CD14-positive monocyte (primary cell): ENCODE results near the gene NEK7. TPM values are rescaled to one million over a fixed set of nuclear protein-coding genes. Genes with fewer than 3 reads are reported as not detected.

Experiments
- DNase-seq, 3 donors: peaks; one replicate each; pipeline ENCODE4 v3.0.0-alpha.2; 2011 to 2022
- H2AFZ ChIP-seq: 2 replicates; pipeline ENCODE4 v1.6.0; 2012; ENCODE audit warnings: mild to moderate bottlenecking, low read depth, low read length, inconsistent platforms; ENCODE audit not compliant: insufficient read depth, poor library complexity, severe bottlenecking
- H3K27ac ChIP-seq, 2 donors: 1 replicate in 1 of 2; 2 replicates in 1 of 2; pipeline ENCODE4 v1.5.1; 2012 to 2013; ENCODE audit warnings: low read length in 2 of 2, control low read depth in 1 of 2, inconsistent platforms in 1 of 2, low read depth in 1 of 2, mild to moderate bottlenecking in 1 of 2
- H3K27me3 ChIP-seq, 2 donors: one replicate each; pipeline versions ENCODE4 v1.6.0 to v1.6.1; 2011 to 2013; ENCODE audit warnings: low read length in 2 of 2; ENCODE audit not compliant: control insufficient read depth in 2 of 2, insufficient read depth in 2 of 2
- H3K36me3 ChIP-seq, 2 donors: replicated peaks in 1 of 2; 1 replicate in 1 of 2; 2 replicates in 1 of 2; pipeline versions ENCODE4 v1.5.1 to v1.6.1; 2012 to 2013; ENCODE audit warnings: low read length in 2 of 2, control low read depth in 1 of 2, inconsistent platforms in 1 of 2, mild to moderate bottlenecking in 1 of 2; ENCODE audit not compliant: insufficient read depth in 2 of 2, control insufficient read depth in 1 of 2
- H3K4me1 ChIP-seq, 2 donors: 1 replicate in 1 of 2; 2 replicates in 1 of 2; pipeline versions ENCODE4 v1.5.1 to v1.6.1; 2012 to 2013; ENCODE audit warnings: low read length in 2 of 2, control low read depth in 1 of 2, inconsistent platforms in 1 of 2, mild to moderate bottlenecking in 1 of 2, moderate library complexity in 1 of 2; ENCODE audit not compliant: insufficient read depth in 2 of 2, control insufficient read depth in 1 of 2
- H3K4me2 ChIP-seq: replicated peaks from 2 replicates; pipeline ENCODE3; 2012; ENCODE audit warnings: low read length, moderate library complexity, mild to moderate bottlenecking; ENCODE audit not compliant: poor library complexity, severe bottlenecking; ENCODE audit errors: extremely low read depth
- H3K4me3 ChIP-seq, 3 experiments: fragments of 200-600 bp in 1 of 3; sonication (generic) in 1 of 3; replicated peaks in 1 of 3; 1 replicate in 2 of 3; 2 replicates in 1 of 3; pipeline ENCODE4 v1.5.1; 2011 to 2013; ENCODE audit warnings: low read length in 3 of 3, mild to moderate bottlenecking in 3 of 3, control low read depth in 2 of 3, low read depth in 2 of 3, inconsistent platforms in 1 of 3, moderate library complexity in 1 of 3
- H3K79me2 ChIP-seq: 2 replicates; pipeline ENCODE4 v1.6.0; 2012; ENCODE audit warnings: mild to moderate bottlenecking, control low read depth, inconsistent platforms, low read length, moderate library complexity; ENCODE audit not compliant: insufficient read depth
- H3K9ac ChIP-seq: 2 replicates; pipeline ENCODE4 v1.6.0; 2017; ENCODE audit warnings: low read length, mild to moderate bottlenecking; ENCODE audit not compliant: insufficient read depth, poor library complexity, severe bottlenecking
- H3K9me3 ChIP-seq, 2 donors: replicated peaks in 1 of 2; 1 replicate in 1 of 2; 2 replicates in 1 of 2; pipeline versions ENCODE4 v1.5.1 to v1.6.1; 2012 to 2013; ENCODE audit warnings: low read length in 2 of 2, control low read depth in 1 of 2; ENCODE audit not compliant: control insufficient read depth in 1 of 2, insufficient read depth in 1 of 2
- H4K20me1 ChIP-seq: 2 replicates; pipeline ENCODE4 v1.6.0; 2012; ENCODE audit warnings: mild to moderate bottlenecking, low read length, control low read depth, moderate library complexity; ENCODE audit not compliant: insufficient read depth
- H3K27ac Mint-ChIP-seq, 7 donors: one replicate each; pipeline ENCODE4 v1.8.0; 2020; ENCODE audit warnings: mild to moderate bottlenecking in 7 of 7, mixed read lengths in 7 of 7, moderate library complexity in 6 of 7, inconsistent platforms in 2 of 7
- H3K27me3 Mint-ChIP-seq, 3 donors: one replicate each; pipeline ENCODE4 v1.8.0; 2021 to 2022; ENCODE audit warnings: low read depth in 3 of 3, mild to moderate bottlenecking in 3 of 3, mixed read lengths in 3 of 3, moderate library complexity in 3 of 3, inconsistent platforms in 1 of 3
- H3K36me3 Mint-ChIP-seq, 2 donors: one replicate each; pipeline ENCODE4 v1.8.0; 2020; ENCODE audit warnings: mixed read lengths in 2 of 2, inconsistent platforms in 1 of 2, mild to moderate bottlenecking in 1 of 2
- H3K4me1 Mint-ChIP-seq: one replicate; pipeline ENCODE4 v1.8.0; 2020; ENCODE audit warnings: mild to moderate bottlenecking, mixed read lengths
- H3K4me3 Mint-ChIP-seq, 2 donors: one replicate each; pipeline ENCODE4 v1.8.0; 2020; ENCODE audit warnings: mild to moderate bottlenecking in 2 of 2, mixed read lengths in 2 of 2, moderate library complexity in 1 of 2
- H3K9me3 Mint-ChIP-seq, 7 donors: one replicate each; pipeline ENCODE4 v1.8.0; 2020 to 2022; ENCODE audit warnings: mixed read lengths in 7 of 7, mild to moderate bottlenecking in 6 of 7, moderate library complexity in 6 of 7, inconsistent platforms in 2 of 7
- WGBS: methylation state at CpG from one replicate; pipeline ENCODE4 v1.1.5; 2013; ENCODE audit warnings: missing lambda C conversion rate; ENCODE audit not compliant: insufficient coverage; 5-methylcytosine and 5-hydroxymethylcytosine counted together
- intact Hi-C, 2 donors: fragments of 100-400 bp; cut with micrococcal nuclease; formaldehyde crosslinking; loops; one replicate each; pipeline versions ENCODE4 v1.15.0 to v1.15.1; 2023
- polyA plus RNA-seq, 3 donors: library from polyadenylated mRNA; depleted of rRNA in 1 of 3; unstranded in 2 of 3; stranded (reverse) in 1 of 3; fragments of 300-500 nt in 2 of 3; fragments of >200 nt in 1 of 3; fragmentation: Illumina TruSeq in 2 of 3; gene quantifications; 1 replicate in 2 of 3; 2 replicates in 1 of 3; pipeline ENCODE4 v1.2.3, GENCODE V29; 2012 to 2021
- TF ChIP-seq, protein P1 (sequence below): fragments of 200-600 bp; IDR thresholded peaks from one replicate; pipeline ENCODE4 v1.8.0; 2022; ENCODE audit warnings: antibody characterized with exemption, mild to moderate bottlenecking

Gene NEK7
- polyA plus RNA-seq, 3 donors, result 16.0 to 50.1 (median 46.5) TPM

DNA sequence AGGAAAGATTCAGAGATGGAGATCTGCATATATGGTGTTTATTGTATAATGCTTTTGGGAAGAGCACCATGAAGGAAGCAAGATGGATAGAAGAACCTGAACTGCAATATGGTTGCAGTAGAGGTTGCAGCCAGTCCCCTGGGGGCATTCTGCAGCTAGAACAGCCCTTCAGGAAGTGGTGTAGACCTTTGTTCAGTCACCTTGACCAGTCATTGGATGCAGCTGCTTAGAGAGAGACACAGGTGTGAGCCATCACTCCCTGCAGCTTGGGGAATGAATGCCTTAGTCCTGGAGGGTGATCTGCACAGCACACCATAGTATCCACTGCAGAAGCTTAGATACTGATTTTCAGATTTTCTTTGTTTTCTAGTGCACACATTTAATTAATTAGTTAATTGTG is 42.3 kb downstream of the NEK7 start:
- Histone ChIP-seq H3K9ac (no peak overlapping the region), H3K79me2 (peaks cover 97% of the 10 kb centered on the region), H3K4me2 (no peak overlapping the region), H2AFZ (no peak overlapping the region), H3K27me3 (no peaks in the 10 kb centered on the region), H3K4me3 (no peak overlapping the region), H3K27ac (no peak overlapping the region), H4K20me1 (peaks cover 98% of the 10 kb centered on the region), H3K9me3 (peaks cover 0 to 6% of the 10 kb centered on the region in 2 donors), H3K36me3 (no peaks in the 10 kb centered on the region), H3K4me1 (no peaks in the 10 kb centered on the region)
- Mint-ChIP-seq H3K4me3 (no peak overlapping the region), H3K27ac (no peak overlapping the region), H3K4me1 (peaks cover 10% of the 10 kb centered on the region), H3K27me3 (peaks cover 0 to 4% (median 0%) of the 10 kb centered on the region in 3 donors), H3K36me3 (peaks cover 0 to 6% of the 10 kb centered on the region in 2 donors), H3K9me3 (peaks cover 0 to 6% (median 3%) of the 10 kb centered on the region in 7 donors)
- no peak for DNase-seq
- intact Hi-C loops, result no loop called here
- TF ChIP-seq, protein P1, sequence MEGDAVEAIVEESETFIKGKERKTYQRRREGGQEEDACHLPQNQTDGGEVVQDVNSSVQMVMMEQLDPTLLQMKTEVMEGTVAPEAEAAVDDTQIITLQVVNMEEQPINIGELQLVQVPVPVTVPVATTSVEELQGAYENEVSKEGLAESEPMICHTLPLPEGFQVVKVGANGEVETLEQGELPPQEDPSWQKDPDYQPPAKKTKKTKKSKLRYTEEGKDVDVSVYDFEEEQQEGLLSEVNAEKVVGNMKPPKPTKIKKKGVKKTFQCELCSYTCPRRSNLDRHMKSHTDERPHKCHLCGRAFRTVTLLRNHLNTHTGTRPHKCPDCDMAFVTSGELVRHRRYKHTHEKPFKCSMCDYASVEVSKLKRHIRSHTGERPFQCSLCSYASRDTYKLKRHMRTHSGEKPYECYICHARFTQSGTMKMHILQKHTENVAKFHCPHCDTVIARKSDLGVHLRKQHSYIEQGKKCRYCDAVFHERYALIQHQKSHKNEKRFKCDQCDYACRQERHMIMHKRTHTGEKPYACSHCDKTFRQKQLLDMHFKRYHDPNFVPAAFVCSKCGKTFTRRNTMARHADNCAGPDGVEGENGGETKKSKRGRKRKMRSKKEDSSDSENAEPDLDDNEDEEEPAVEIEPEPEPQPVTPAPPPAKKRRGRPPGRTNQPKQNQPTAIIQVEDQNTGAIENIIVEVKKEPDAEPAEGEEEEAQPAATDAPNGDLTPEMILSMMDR, result no peak

GRCh38 chr1:198201956-198202784 is 45.4 kb downstream of the NEK7 start:
- intact Hi-C loops, result no loop called here
- peaks cover 98% of the 10 kb centered on the region for H3K79me2 ChIP-seq
- 100% methylated on average over 2 of the region's 10 CpGs for WGBS

More at GRCh38 chr1:198201956-198202784, 45.4 kb downstream of the NEK7 start:
- peaks cover 0 to 6% (median 3%) of the 10 kb centered on the region in 7 donors for H3K9me3 Mint-ChIP-seq
- Histone ChIP-seq H3K27me3 (no peaks in the 10 kb centered on the region), H3K4me3 (no peak overlapping the region), H3K27ac (no peak overlapping the region), H3K36me3 (no peaks in the 10 kb centered on the region), H3K4me1 (no peaks in the 10 kb centered on the region), H2AFZ (no peak overlapping the region), H3K9me3 (peaks cover 0 to 6% of the 10 kb centered on the region in 2 donors), H3K4me2 (no peak overlapping the region), H4K20me1 (peaks cover 100% of the 10 kb centered on the region), H3K9ac (no peak overlapping the region)
- peaks cover 0 to 2% (median 0%) of the 10 kb centered on the region in 3 donors for H3K27me3 Mint-ChIP-seq
- peaks cover 0 to 4% of the 10 kb centered on the region in 2 donors for H3K36me3 Mint-ChIP-seq
- no peak for DNase-seq
- H3K27ac Mint-ChIP-seq, result peak overlapping the region in 1 of 7 donors; percentile 48
- TF ChIP-seq, protein P1, result no peak
- H3K4me1 Mint-ChIP-seq, result peaks cover 10% of the 10 kb centered on the region
- no peak overlapping the region for H3K4me3 Mint-ChIP-seq
